Activated naive CD4-positive, alpha-beta T cell treated with anti-CD3 and anti-CD28 coated beads, Interleukin-2, amount 10 ng/mL, durations not matched to agents 7 days and 5 days (primary cell): ENCODE measurements around the gene EPS8L2.

Experiments
- CTCF ChIA-PET: fragments of 350-600 bp; sonication (Branson Sonifier 250); formaldehyde crosslinking; loops from one replicate; lab custom pipeline; 2021; ENCODE audit warnings: antibody characterized with exemption; lab: Charles Lee
- DNase-seq: peaks from one replicate; pipeline ENCODE4 v3.0.0-alpha.2; 2020
- H3K27ac Mint-ChIP-seq: one replicate; pipeline ENCODE4 v1.8.0; 2021; ENCODE audit warnings: mild to moderate bottlenecking, moderate library complexity, mixed read lengths
- H3K27me3 Mint-ChIP-seq: one replicate; pipeline ENCODE4 v1.8.0; 2021; ENCODE audit warnings: mild to moderate bottlenecking, mixed read lengths
- H3K36me3 Mint-ChIP-seq: one replicate; pipeline ENCODE4 v1.8.0; 2021; ENCODE audit warnings: mixed read lengths
- H3K4me1 Mint-ChIP-seq: one replicate; pipeline ENCODE4 v1.8.0; 2021; ENCODE audit warnings: mixed read lengths
- H3K4me3 Mint-ChIP-seq: one replicate; pipeline ENCODE4 v1.8.0; 2021; ENCODE audit warnings: mild to moderate bottlenecking, moderate library complexity, mixed read lengths
- H3K9me3 Mint-ChIP-seq: one replicate; pipeline ENCODE4 v1.8.0; 2021; ENCODE audit warnings: mixed read lengths

Gene EPS8L2

DNA sequence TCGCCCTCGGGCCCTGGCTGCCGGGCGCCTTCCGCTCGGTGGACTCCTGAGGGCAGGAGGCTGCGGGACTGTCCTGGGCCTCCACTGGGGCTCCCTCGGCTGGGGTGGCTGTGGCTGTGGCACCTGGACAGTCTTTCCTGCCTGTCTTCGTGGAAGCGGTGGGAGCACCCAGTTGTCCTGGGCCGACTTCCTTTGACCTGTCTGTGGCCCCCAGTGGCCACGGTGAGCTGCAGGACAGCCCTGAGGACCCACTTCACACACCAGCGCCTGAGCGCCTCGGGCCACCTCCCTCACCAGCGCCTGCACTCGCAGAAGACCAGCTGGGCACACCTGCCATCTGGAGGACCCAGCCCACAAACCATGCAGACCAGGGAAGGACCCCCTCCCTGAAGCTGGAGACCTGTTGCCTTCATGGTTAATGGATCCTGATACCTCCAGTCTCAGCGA, 1.8 kb upstream of the EPS8L2 start:
- Mint-ChIP-seq H3K27ac (no peak overlapping the region), H3K27me3 (peaks cover 47% of the 10 kb centered on the region), H3K4me3 (no peak overlapping the region), H3K36me3 (peaks cover 9% of the 10 kb centered on the region), H3K4me1 (peaks cover 6% of the 10 kb centered on the region), H3K9me3 (no peaks in the 10 kb centered on the region)
- DNase-seq, result no peak
- CTCF ChIA-PET, result no interaction called here

DNA sequence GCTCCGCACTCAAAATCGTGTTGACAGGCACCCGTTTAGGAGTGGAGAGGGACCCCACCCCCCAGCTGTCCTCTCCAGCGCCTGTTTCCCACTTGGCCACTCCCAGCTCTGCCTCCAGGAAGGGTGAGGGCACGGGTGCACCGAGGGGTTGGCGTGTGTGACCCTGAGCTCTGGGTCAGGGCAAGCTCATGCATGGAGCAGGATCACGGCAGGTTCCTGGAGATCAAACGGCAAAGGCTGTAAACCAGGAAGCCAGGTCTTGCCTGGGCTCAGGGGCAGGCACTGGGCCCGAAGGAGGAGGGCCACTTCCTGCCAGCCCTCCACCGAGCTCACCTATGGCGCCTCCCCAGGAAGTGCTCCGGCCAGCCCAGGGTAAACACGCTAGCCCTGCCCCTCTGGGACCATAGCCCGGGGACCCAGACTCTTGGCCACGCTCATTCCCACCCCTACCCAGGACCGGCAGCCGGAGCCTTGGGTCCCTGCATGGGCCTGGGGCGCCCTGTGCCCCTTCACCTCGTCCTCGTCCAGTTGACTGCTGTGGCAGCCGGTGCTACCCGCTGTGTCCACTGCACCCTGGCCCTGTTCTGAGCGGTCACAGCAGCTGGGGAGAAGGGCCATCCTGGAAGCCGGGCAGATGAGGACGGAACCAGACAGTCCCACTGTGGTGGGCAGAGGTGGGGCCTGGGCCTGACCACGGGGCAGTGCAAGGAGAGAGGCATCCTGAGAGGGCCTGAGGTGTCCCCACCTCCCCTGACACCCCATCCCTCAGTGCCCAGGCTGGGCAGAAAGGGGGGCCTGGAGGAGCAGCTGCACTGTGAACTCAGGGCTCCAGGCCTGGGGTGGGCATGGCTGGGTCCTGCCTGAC, 1.0 kb upstream of the EPS8L2 start:
- no peak overlapping the region for H3K4me3 Mint-ChIP-seq
- no peak overlapping the region for H3K27ac Mint-ChIP-seq
- no peak for DNase-seq
- H3K4me1 Mint-ChIP-seq, result peaks cover 4% of the 10 kb centered on the region
- CTCF ChIA-PET, result interaction anchor here (0.7 kb wide), 1 partner anchor 151 kb away, joined by 3 read pairs; no protein-coding TSS in a partner anchor
- peaks cover 7% of the 10 kb centered on the region for H3K36me3 Mint-ChIP-seq
- H3K27me3 Mint-ChIP-seq, result peaks cover 55% of the 10 kb centered on the region
- no peaks in the 10 kb centered on the region for H3K9me3 Mint-ChIP-seq

DNA sequence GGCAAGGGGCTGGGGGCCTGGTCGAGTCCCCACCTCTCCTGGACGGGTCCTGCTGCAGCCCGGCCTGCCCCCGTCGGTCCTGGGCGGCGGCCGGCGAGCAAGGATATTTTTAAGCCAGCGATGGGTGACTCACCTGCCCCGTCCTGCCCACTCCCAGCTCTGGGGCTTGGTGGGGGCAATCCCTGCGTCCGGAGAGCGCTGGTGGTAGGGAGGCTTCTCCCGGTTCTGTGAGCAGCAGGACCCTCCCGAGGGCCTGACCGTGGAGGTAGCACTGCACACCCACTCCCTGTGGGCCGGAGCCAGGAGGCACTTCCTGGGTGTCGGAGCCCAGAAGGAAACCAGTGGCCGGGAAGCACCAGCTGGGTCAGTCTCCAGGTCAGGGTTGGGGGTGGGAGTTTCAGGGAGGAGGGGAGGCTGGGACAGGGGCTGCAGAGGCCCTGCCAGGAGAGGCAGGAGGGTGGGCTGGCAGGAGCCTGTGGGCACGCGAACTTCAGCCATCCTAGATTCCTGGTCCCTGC, 467 bp downstream of the EPS8L2 start:
- no peaks in the 10 kb centered on the region for H3K9me3 Mint-ChIP-seq
- H3K27ac Mint-ChIP-seq, result no peak overlapping the region
- no peak overlapping the region for H3K4me3 Mint-ChIP-seq
- H3K36me3 Mint-ChIP-seq, result peaks cover 3% of the 10 kb centered on the region
- CTCF ChIA-PET, result interaction anchor here (1.1 kb wide), 2 partner anchors 9 to 16 kb away, joined by 3 to 4 read pairs; no protein-coding TSS in a partner anchor
- peaks cover 15% of the 10 kb centered on the region for H3K4me1 Mint-ChIP-seq
- DNase-seq, result no peak
- peaks cover 70% of the 10 kb centered on the region for H3K27me3 Mint-ChIP-seq

DNA sequence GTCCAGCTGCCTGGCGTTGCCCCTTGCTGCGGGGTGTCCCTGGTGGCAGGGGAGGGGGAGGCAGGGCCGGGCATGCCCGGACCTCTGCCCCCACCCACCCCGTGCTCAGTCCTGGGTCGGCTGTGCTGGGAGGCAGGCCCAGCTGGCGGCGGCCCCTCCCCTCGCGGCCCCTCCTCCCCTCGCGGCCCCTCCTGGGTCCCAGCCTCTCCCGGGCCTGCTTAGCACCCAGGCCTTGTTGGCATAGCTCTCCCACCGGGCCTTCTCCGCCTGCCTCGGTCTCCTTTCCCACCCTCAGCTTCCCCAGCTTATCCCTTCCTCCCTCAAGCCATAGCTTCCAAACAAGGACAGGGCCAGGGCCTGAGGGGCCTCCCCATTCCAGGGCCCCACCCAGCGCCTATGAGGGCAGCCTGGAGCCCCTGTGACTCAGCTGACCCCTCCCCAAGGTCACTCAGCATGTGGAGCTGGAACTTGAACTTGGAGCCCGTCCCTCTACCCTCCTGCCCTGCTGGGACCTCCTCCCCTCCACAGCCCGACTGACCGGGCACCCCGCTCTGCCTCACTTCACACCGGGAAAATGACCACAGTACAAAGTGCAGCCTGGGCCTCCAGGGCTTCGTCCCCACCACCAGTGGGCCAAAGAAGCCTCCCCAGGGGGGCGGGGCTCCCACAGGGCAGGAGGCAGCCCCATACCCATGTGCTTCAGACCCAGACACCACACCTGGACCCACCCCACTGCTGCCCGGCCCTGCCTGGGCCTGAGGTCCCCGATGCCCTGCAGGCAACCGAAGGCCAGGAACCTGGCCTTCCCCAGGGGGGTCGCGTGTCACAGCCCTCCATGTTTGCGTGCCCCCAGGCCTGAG, 1.2 kb downstream of the EPS8L2 start:
- H3K27me3 Mint-ChIP-seq, result peaks cover 73% of the 10 kb centered on the region
- H3K9me3 Mint-ChIP-seq, result no peaks in the 10 kb centered on the region
- CTCF ChIA-PET, result interaction anchor here (1.1 kb wide), 2 partner anchors 9 to 15 kb away, joined by 3 to 4 read pairs; no protein-coding TSS in a partner anchor
- no peak overlapping the region for H3K4me3 Mint-ChIP-seq
- DNase-seq, result no peak
- H3K4me1 Mint-ChIP-seq, result peaks cover 15% of the 10 kb centered on the region
- no peak overlapping the region for H3K27ac Mint-ChIP-seq
- peaks cover 1% of the 10 kb centered on the region for H3K36me3 Mint-ChIP-seq

DNA sequence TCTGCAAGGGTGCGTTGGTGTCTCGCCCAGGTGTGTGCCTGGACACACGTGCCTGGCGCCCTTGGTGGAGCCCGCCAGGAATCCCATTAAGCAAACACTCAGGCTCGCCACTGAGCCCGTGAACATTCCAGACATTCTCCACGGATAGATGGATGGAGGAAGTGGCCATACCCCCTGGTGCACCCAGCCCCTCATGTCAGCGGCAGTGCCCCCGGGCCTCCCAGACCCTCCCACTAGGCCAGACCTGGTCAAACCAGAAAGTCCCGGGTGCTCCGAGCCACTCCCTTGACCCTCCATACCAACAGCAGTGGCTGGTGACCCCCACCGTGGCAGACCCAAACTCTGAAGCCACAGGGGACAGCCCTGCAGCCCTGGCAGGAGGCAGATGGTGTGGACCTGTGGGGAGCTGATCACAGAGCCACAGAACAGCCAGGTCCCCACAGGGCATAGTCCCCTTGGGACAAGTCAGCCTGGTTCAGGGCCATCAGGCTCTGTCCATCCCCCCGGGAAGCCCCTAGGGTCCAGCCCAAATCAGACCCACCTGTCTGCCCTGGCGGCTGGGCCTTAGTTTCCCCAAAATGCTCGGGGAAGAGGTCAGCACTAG, 1.9 kb downstream of the EPS8L2 start:
- no peak overlapping the region for H3K27ac Mint-ChIP-seq
- H3K9me3 Mint-ChIP-seq, result no peaks in the 10 kb centered on the region
- peaks cover 1% of the 10 kb centered on the region for H3K36me3 Mint-ChIP-seq
- no peak overlapping the region for H3K4me3 Mint-ChIP-seq
- H3K4me1 Mint-ChIP-seq, result peaks cover 15% of the 10 kb centered on the region
- peaks cover 80% of the 10 kb centered on the region for H3K27me3 Mint-ChIP-seq
- CTCF ChIA-PET, result interaction anchor here (1.1 kb wide), 2 partner anchors 10 to 15 kb away, joined by 3 to 4 read pairs; no protein-coding TSS in a partner anchor
- DNase-seq, result no peak

DNA sequence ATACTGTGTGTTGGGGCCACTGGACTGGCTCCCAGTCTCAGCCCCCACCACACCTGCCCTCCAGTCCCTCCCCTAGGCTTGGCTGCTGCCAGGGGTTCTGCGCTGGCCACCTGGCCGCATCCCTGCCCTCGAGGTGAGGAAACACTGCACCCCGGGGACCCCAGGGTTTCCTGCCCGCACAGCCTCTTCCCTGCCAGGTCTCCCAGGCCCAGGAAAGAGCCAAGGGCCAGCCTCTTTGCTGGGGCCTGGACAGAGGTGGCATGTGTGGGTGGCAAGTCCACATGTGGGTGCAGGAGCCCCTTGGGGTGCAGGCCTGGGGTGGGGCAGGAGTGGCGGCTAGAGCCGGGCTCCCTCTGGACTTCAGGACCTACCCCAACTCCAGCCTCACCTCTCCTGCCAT, 2.5 kb downstream of the EPS8L2 start:
- peaks cover 85% of the 10 kb centered on the region for H3K27me3 Mint-ChIP-seq
- no peak overlapping the region for H3K27ac Mint-ChIP-seq
- H3K4me3 Mint-ChIP-seq, result no peak overlapping the region
- DNase-seq, result no peak
- no peaks in the 10 kb centered on the region for H3K9me3 Mint-ChIP-seq
- CTCF ChIA-PET, result no interaction called here
- H3K4me1 Mint-ChIP-seq, result peaks cover 15% of the 10 kb centered on the region
- peaks cover 1% of the 10 kb centered on the region for H3K36me3 Mint-ChIP-seq

DNA sequence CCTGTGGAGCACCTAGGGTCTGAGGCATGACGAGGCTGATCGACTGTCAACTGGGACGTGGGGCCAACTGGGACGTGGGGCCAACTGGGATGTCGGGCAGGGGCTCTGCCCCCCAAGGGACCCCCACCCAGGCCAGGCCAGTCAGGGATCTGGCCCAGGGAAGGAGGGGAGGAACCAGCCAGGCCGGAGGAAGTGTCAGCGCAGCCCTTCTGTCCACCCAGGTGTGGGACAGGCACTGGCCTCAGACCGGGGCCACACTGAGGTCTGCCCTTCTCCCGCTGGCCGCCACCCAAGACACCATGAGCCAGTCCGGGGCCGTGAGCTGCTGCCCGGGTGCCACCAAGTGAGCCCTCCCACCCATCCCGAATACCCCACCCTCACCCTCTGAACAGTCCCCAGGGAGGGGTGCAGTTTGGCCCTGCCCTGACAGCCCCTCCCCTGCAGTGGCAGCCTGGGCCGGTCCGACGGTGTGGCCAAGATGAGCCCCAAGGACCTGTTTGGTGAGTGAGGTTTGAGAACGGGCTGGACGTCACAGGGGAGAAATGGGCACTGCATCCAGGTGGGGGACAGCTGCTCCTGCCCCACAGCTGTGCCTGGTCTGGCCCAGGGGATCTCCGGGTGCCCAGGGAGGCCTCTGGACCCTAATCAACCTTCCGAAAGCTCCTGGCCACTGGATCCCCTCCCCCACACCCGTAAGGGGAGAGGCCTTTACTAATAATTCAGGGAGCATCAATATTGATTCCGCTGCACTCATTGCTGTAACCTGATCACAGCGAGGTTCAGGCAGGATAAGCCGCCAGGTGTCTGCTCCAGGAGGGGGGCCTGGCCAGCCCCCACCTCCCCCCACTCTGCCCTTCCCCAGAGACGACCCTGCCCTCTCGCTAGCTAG, 3.3 kb downstream of the EPS8L2 start:
- H3K36me3 Mint-ChIP-seq, result peaks cover 1% of the 10 kb centered on the region
- H3K27ac Mint-ChIP-seq, result no peak overlapping the region
- DNase-seq, result no peak
- CTCF ChIA-PET, result no interaction called here
- H3K4me3 Mint-ChIP-seq, result no peak overlapping the region
- peaks cover 93% of the 10 kb centered on the region for H3K27me3 Mint-ChIP-seq
- peaks cover 15% of the 10 kb centered on the region for H3K4me1 Mint-ChIP-seq
- no peaks in the 10 kb centered on the region for H3K9me3 Mint-ChIP-seq

DNA sequence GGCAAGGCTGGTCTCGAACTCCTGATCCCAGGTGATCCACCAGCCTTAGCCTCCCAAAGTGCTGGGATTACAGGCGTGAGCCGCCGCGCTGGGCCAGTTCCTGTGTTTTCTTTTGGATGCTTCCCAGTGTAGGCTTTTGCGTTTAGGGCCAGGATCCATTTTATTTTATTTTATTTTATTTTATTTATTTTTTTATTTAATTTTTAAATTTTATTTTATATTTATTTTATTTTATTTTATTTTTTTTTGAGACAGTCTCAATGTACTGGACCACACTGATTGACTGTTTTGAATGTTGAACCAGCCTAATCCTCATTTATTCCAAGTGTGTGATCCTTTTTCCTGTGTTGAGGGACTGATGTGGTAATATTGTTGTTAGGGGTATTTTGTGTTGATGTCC, 8.4 kb downstream of the EPS8L2 start:
- CTCF ChIA-PET, result no interaction called here
- no peak overlapping the region for H3K4me3 Mint-ChIP-seq
- H3K4me1 Mint-ChIP-seq, result peaks cover 13% of the 10 kb centered on the region
- H3K9me3 Mint-ChIP-seq, result peaks cover 2% of the 10 kb centered on the region
- peaks cover 69% of the 10 kb centered on the region for H3K27me3 Mint-ChIP-seq
- no peak overlapping the region for H3K27ac Mint-ChIP-seq
- no peaks in the 10 kb centered on the region for H3K36me3 Mint-ChIP-seq
- DNase-seq, result no peak

DNA sequence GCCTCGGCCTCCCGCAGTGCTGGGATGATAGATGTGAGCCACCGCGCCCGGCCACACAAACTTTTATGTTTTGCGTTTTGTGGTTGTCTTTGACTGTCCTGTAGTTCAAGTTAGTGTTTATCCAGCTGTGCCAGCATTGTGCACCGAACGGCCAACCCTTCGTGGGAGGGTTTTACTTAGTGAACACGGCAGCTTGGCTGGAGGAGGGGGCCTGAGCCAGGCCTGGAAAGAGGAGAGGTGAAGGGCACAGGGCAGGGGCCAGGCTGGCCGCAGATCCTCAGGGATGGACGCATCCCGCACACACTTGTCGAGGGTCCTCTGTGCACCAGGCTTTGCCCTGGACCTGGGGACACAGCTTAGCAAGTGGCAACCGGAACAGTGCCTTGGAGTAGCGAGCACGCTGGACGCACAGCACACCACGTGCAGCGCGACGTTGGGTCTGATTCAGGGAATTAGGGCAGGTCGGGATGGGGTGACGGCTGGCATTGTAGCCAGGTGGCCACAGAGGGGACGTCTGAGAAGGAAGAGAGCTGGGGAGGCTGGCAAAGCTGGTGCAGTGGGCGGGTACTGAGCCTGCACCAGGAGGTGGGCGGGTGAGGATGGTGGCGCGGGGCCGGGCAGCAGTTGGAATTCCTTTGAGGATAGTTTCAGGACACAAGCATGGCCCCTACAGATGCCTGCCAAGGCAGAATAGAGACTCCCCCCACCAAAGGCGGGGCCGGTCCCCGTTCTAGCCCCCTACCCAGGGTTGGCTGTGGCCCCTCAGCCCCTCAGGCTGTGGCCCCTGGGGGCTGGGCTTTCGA, 13.4 kb downstream of the EPS8L2 start:
- no peak for DNase-seq
- Mint-ChIP-seq H3K4me1 (peaks cover 21% of the 10 kb centered on the region), H3K4me3 (peak overlapping the region; percentile 35), H3K27me3 (peaks cover 68% of the 10 kb centered on the region), H3K27ac (no peak overlapping the region), H3K9me3 (peaks cover 2% of the 10 kb centered on the region), H3K36me3 (no peaks in the 10 kb centered on the region)
- CTCF ChIA-PET, result interaction anchor here (1.0 to 1.5 kb wide), 3 partner anchors 9 to 165 kb away, joined by 3 to 5 read pairs (median 3); no protein-coding TSS in a partner anchor

DNA sequence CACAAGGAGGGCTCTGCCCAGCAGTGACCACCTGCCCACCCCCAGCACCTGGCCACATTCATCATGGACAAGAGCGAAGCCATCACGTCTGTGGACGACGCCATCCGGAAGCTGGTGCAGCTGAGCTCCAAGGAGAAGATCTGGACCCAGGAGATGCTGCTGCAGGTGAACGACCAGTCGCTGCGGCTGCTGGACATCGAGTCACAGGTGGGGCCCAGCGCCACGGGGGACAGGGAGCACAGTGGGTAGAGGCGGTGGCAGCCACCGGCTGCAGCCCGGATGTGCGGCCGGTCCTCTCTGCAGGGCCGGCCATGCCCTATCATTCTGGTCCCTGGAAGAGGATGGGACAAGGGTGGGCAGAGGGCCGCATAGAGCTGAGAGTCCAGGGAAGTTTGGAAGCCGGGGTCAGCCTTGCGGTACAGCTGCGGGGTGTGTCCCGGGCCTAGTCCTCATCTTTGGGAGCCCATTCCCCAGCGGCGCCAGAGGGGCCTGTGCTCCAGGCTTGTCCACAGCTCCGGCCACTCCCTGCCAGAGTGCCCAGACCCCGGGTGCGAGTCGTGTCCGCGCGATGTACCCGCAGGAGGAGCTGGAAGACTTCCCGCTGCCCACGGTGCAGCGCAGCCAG, 14.1 kb downstream of the EPS8L2 start:
- H3K27ac Mint-ChIP-seq, result no peak overlapping the region
- H3K4me1 Mint-ChIP-seq, result peaks cover 24% of the 10 kb centered on the region
- H3K27me3 Mint-ChIP-seq, result peaks cover 75% of the 10 kb centered on the region
- CTCF ChIA-PET, result interaction anchor here (1.0 to 3.1 kb wide), 4 partner anchors 8 to 166 kb away, joined by 3 to 10 read pairs (median 4); partner anchors contain the start of genes DEAF1 and TMEM80
- no peak for DNase-seq
- H3K4me3 Mint-ChIP-seq, result peak overlapping the region; percentile 38
- H3K36me3 Mint-ChIP-seq, result no peaks in the 10 kb centered on the region
- no peaks in the 10 kb centered on the region for H3K9me3 Mint-ChIP-seq

DNA sequence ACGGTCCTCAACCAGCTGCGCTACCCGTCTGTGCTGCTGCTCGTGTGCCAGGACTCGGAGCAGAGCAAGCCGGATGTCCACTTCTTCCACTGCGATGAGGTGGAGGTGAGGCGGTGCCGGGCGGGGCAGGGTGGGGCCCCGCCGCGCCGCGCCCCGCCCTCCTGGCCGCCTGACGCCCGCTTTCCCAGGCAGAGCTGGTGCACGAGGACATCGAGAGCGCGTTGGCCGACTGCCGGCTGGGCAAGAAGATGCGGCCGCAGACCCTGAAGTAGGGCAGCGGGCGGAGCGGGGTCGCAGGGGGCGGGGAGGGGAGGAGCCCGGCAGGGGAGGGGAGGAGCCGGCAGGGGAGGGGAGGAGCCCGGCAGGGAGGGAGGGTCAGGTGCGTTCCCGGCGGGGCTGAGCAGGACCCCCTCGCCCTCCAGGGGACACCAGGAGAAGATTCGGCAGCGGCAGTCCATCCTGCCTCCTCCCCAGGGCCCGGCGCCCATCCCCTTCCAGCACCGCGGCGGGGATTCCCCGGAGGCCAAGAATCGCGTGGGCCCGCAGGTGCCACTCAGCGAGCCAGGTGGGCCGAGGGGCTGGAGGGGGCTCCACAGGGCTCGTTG, 14.7 kb downstream of the EPS8L2 start:
- Mint-ChIP-seq H3K27ac (no peak overlapping the region), H3K4me3 (peak overlapping the region; percentile 38), H3K4me1 (peaks cover 27% of the 10 kb centered on the region), H3K9me3 (no peaks in the 10 kb centered on the region), H3K36me3 (no peaks in the 10 kb centered on the region), H3K27me3 (peaks cover 81% of the 10 kb centered on the region)
- CTCF ChIA-PET, result interaction anchor here (1.4 to 3.1 kb wide), 3 partner anchors 8 to 166 kb away, joined by 3 to 10 read pairs (median 5); partner anchors contain the start of genes DEAF1 and TMEM80
- DNase-seq, result peak; percentile 80
